Measurements from ENCODE around the gene ARL6IP6.

DNA sequence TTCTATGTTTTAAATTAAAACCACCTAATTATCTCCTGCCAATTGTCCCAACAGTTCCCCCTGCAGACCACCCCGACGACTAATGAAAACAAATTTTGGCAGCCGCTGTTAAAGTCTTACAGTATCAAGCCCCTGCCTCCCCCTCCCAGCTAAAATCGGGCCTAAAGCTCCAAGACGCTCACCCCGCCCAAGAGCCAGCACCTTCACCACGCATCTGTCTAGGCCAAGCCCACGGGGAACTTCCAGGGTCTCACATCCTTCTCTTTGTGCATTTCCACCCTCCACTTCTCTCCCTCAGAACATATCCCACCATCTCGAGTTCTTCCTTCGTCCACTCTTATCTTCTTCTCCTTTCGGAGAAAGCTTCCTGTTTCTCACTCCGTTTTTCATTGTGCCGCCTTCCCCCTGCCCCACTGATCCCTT lies 1.6 kb upstream of the ARL6IP6 start:
- TF ChIP-seq, protein P1, sequence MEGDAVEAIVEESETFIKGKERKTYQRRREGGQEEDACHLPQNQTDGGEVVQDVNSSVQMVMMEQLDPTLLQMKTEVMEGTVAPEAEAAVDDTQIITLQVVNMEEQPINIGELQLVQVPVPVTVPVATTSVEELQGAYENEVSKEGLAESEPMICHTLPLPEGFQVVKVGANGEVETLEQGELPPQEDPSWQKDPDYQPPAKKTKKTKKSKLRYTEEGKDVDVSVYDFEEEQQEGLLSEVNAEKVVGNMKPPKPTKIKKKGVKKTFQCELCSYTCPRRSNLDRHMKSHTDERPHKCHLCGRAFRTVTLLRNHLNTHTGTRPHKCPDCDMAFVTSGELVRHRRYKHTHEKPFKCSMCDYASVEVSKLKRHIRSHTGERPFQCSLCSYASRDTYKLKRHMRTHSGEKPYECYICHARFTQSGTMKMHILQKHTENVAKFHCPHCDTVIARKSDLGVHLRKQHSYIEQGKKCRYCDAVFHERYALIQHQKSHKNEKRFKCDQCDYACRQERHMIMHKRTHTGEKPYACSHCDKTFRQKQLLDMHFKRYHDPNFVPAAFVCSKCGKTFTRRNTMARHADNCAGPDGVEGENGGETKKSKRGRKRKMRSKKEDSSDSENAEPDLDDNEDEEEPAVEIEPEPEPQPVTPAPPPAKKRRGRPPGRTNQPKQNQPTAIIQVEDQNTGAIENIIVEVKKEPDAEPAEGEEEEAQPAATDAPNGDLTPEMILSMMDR (IDR thresholded peaks at IDR 0.05): no peak
- no peak for TF ChIP-seq POLR2A (IDR thresholded peaks at IDR 0.05)
- no peak for TF ChIP-seq POLR2AphosphoS5 (IDR thresholded peaks at IDR 0.05)
- no peak for TF ChIP-seq EP300 (IDR thresholded peaks at IDR 0.05)
